ENCODE data around the gene EGFLAM. TPM values are rescaled to one million over a fixed set of nuclear protein-coding genes. Genes with fewer than 3 reads are reported as not detected.
A peak's percentile ranks its signal among the peaks of the same experiment; 100 is the strongest.

EGFLAM gene
- 1.6 and 2.7 TPM in 2 replicates for total RNA-seq
- 0.96 and 1.2 TPM in 2 replicates for polyA plus RNA-seq
- 1.3 TPM in 2 replicates for polyA plus RNA-seq (2011; cell fraction: cytosol; rRNA removed)
- polyA plus RNA-seq (2011; cell fraction: nucleus; rRNA removed): 0.46 and 1.4 TPM in 2 replicates
- 0.27 TPM in 1 of 2 replicates, not detected in the other for polyA plus RNA-seq (2012)
- 4.4 and 9.1 TPM in 2 replicates for polyA minus RNA-seq
- polyA minus RNA-seq (2011; cell fraction: cytosol; rRNA and poly(A)+ RNA removed): not detected
- 1.5 TPM in 2 replicates for polyA minus RNA-seq (2011; cell fraction: nucleus; rRNA and poly(A)+ RNA removed)
- Bru-seq, nascent RNA: percentile 10 among the genes with signal in this experiment
- percentile 10 among the genes with signal in this experiment for BruChase-seq, experiment 1, labeled RNA remaining after a 6-hour chase
- BruChase-seq, experiment 2, labeled RNA remaining after a 2-hour chase: percentile 11 among the genes with signal in this experiment
- long read RNA-seq, transcript EGFLAM-205 (6 exons, 1,299 nt): major isoform, 5 of 5 reads
- long read RNA-seq, partial matches to known transcripts: 0 of 5 reads
- long read RNA-seq, other reads (novel, unspliced or antisense): 0 of 5 reads

- intact Hi-C loops (cut with micrococcal nuclease) (no loop called here), dilution Hi-C loops (cut with MboI; ENCODE audit: extremely low pct_ligation_motif_present, low sequenced_read_pairs) (no loop called here)
- H3K9ac ChIP-seq (replicated peaks; ENCODE audit: extremely low read depth, insufficient read depth, low read length): no peak within 1 kb of the TSS
- H3K79me2 ChIP-seq (ENCODE audit: control insufficient read depth, insufficient read depth, low read length): no peaks in the 10 kb centered on the region
- no peak within 1 kb of the TSS for H3K4me2 ChIP-seq (ENCODE audit: insufficient read depth, low read length)
- no peaks in the 10 kb centered on the region for H4K20me1 ChIP-seq (replicated peaks; ENCODE audit: control insufficient read depth, extremely low read depth, insufficient read depth, low read length)
- no peaks in the 10 kb centered on the region for H3K4me1 ChIP-seq (ENCODE audit: control insufficient read depth, extremely low read depth, insufficient read depth, low read length)
- no TSS peak for BruUV-seq (replicated peaks)
- H3K36me3 ChIP-seq (ENCODE audit: control insufficient read depth in 2 of 2, extremely low read depth in 1 of 2, insufficient read depth in 2 of 2, low read length in 2 of 2): no peaks in the 10 kb centered on the region
- TF ChIP-seq POLR2AphosphoS5 (IDR thresholded peaks at IDR 0.05; ENCODE audit: insufficient read depth, low read depth, low read length): no peak
- peak; percentile 91 for TF ChIP-seq EZH2 (IDR thresholded peaks at IDR 0.05; ENCODE audit: borderline replicate concordance, low read depth, low read length, severe bottlenecking)
- no peak for TF ChIP-seq MYC (IDR thresholded peaks at IDR 0.05; ENCODE audit: low read depth, low read length)
- no peak for TF ChIP-seq CTCF (IDR thresholded peaks at IDR 0.05; ENCODE audit: extremely low read depth in 1 of 2, insufficient read depth in 1 of 2, low read depth in 1 of 2, low read length in 2 of 2)
- no peak for TF ChIP-seq FOS (IDR thresholded peaks at IDR 0.05; ENCODE audit: borderline replicate concordance, insufficient read depth, low read length)
- no peak for TF ChIP-seq POLR2A (IDR thresholded peaks at IDR 0.05; ENCODE audit: low read depth, low read length)
- no peak for TF ChIP-seq JUN (IDR thresholded peaks at IDR 0.05; ENCODE audit: borderline replicate concordance, insufficient read depth, insufficient read length, low read depth)
- POLR2A ChIA-PET: no interaction called here
- DNase-seq (ENCODE audit: low read depth, low spot score) (no peak), FAIRE-seq (no peak)
- CTCF ChIA-PET: no interaction called here
- H3K27me3 ChIP-seq (ENCODE audit: control insufficient read depth in 2 of 2, insufficient read depth in 2 of 2, low read length in 2 of 2): peaks cover 39 to 66% of the 10 kb centered on the region in 2 experiments
- H3K4me3 ChIP-seq (replicated peaks in 1 of 3; ENCODE audit: insufficient read depth in 1 of 3, low read depth in 1 of 3, low read length in 3 of 3): no peak within 1 kb of the TSS
- H3K9me1 ChIP-seq (replicated peaks; ENCODE audit: control insufficient read depth, extremely low read depth, insufficient read depth, low read length): no peaks in the 10 kb centered on the region
- no peaks in the 10 kb centered on the region for H3K9me3 ChIP-seq (replicated peaks; ENCODE audit: control insufficient read depth, insufficient read depth, low read length)
- H2AFZ ChIP-seq (ENCODE audit: low read depth, low read length): no peak within 1 kb of the TSS
- H3K27ac ChIP-seq (ENCODE audit: insufficient read depth, low read depth, low read length): no peak within 1 kb of the TSS
Measured at GRCh38 chr5:38258319-38259061, at the start of gene EGFLAM. TSS of gene EGFLAM (plus strand) at chr5:38258559. CDS start at chr5:38258755, 196 bp downstream.
